Ishikawa (cell line): ENCODE results near the gene RFNG.

Experiments
- CREB1 ChIP-seq: IDR thresholded peaks from 2 replicates; pipeline ENCODE4 v1.6.1; 2012; ENCODE audit warnings: low read depth
- EGR1 ChIP-seq: IDR thresholded peaks from 2 replicates; pipeline ENCODE4 v1.6.1; 2012
- EP300 ChIP-seq: IDR thresholded peaks from 2 replicates; pipeline ENCODE4 v1.6.1; 2012; ENCODE audit warnings: borderline replicate concordance
- MAX ChIP-seq: IDR thresholded peaks from 2 replicates; pipeline ENCODE4 v1.6.1; 2012
- NFIC ChIP-seq: IDR thresholded peaks from 2 replicates; pipeline ENCODE4 v1.6.1; 2012
- REST ChIP-seq: IDR thresholded peaks from 2 replicates; pipeline ENCODE4 v1.6.1; 2012; ENCODE audit warnings: low read depth, mild to moderate bottlenecking
- TAF1 ChIP-seq: IDR thresholded peaks from 2 replicates; pipeline ENCODE4 v1.6.1; 2012; ENCODE audit warnings: low read depth, mild to moderate bottlenecking
- TCF12 ChIP-seq: IDR thresholded peaks from 2 replicates; pipeline ENCODE4 v1.6.1; 2012; ENCODE audit warnings: low read depth

- no peak for TF ChIP-seq EGR1
- TF ChIP-seq NFIC = no peak
- no peak for TF ChIP-seq TCF12
- TF ChIP-seq CREB1 = no peak
- TF ChIP-seq EP300 = no peak
- no peak for TF ChIP-seq REST
- TF ChIP-seq TAF1 = no peak
- TF ChIP-seq MAX = no peak
Observed at GRCh38 chr17:82095777-82096708, 44.4 kb upstream of the RFNG start.
